ENCODE data around the gene ZNF587B.

DNA sequence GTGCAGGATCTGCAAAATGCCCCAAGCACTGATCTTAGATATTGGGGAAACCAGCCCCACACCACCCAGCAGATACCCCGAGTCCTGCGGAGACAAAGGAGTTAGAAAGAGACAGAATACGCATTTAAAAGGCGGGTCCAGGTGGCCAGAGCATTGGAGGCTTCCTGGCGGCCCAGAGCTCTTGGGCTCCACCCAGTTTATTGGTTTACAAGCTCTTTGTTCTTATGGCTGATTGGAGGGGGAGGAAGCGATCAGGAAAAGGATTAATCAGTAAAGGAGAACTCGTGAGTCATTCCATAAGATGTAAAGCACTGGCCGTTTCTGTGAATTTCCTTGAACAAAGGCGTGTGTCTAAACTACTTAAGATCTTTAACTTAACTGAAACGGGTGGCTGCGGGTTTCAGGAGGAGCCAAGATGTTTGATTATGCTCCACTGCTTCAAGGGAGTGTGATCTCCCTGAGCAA, 20.5 kb downstream of the ZNF587B start:
- TF ChIP-seq GATA2 (IDR thresholded peaks at IDR 0.05; ENCODE audit: low read depth, low read length), result 0 out of 2 replicates have a peak, but pooled peaks have one; percentile 39
- TF ChIP-seq GATA3 (IDR thresholded peaks at IDR 0.05; ENCODE audit: low read depth, low read length), result no peak

Measured in SH-SY5Y (cell line).